ENCODE data around the gene CAMTA2.

- TF ChIP-seq CTCF (IDR thresholded peaks at IDR 0.05) (no peak), POLR2A (IDR thresholded peaks at IDR 0.05) (no peak)
These were observed 67.0 kb downstream of the CAMTA2 start for GRCh38 chr17:4920351-4921048.

Data from body of pancreas (tissue), 4 donors.